OCI-LY7 (cell line): ENCODE results near the gene RPLP2.

Source experiments
- CTCF ChIP-seq: fragments of 200-600 bp; sonication (generic); conservative IDR thresholded peaks from 2 replicates; pipeline ENCODE4 v1.5.1; 2014; ENCODE audit warnings: mild to moderate bottlenecking, antibody characterized with exemption, low read length, moderate library complexity, mixed read lengths
- EZH2phosphoT487 ChIP-seq: fragments of 200-600 bp; sonication (generic); IDR thresholded peaks from 2 replicates; pipeline ENCODE4 v1.6.1; 2018; ENCODE audit warnings: low read depth, borderline replicate concordance, mild to moderate bottlenecking, mixed run types, antibody characterized with exemption, low read length, moderate library complexity, mixed read lengths

- no peak for TF ChIP-seq CTCF
- no peak for TF ChIP-seq EZH2phosphoT487
Measured at GRCh38 chr11:790721-791564, 18.8 kb upstream of the RPLP2 start.
